IMR-90 (cell line): ENCODE measurements around the gene ABR. TPM values are rescaled to one million over a fixed set of nuclear protein-coding genes. Genes with fewer than 3 reads are reported as not detected.

Source experiments
- ATAC-seq: fragments of 200-7000 bp; cut with Tn5 transposase; 2 replicates; pipeline ENCODE4 v1.9.1; 2020; ENCODE audit warnings: low read depth, mild to moderate bottlenecking, moderate library complexity
- BruUV-seq: library from RNA; stranded (reverse); fragments of 400-500 nt; replicated peaks from 2 replicates; lab custom pipeline; 2021; lab: Mats Ljungman, UMichigan
- CTCF ChIA-PET: fragments of 300-600 bp; formaldehyde crosslinking; extraction: SDS; loops from one replicate; lab custom pipeline; 2021; ENCODE audit warnings: antibody characterized with exemption; lab: Yijun Ruan, JAX
- POLR2A ChIA-PET: fragments of 300-600 bp; sonication (Branson Sonifier 250); formaldehyde crosslinking; loops from one replicate; lab custom pipeline; 2022; ENCODE audit warnings: antibody characterized with exemption; ENCODE audit not compliant: unreplicated experiment; lab: Charles Lee
- DNase-seq: peaks from one replicate; pipeline ENCODE4 v3.0.0; 2013
- H2AFZ ChIP-seq: replicated peaks from 2 replicates; pipeline ENCODE3; 2013; ENCODE audit warnings: low read length, mild to moderate bottlenecking; ENCODE audit not compliant: poor library complexity
- H2AK5ac ChIP-seq: 2 replicates; pipeline ENCODE4 v1.6.1; 2013; ENCODE audit warnings: low read depth, low read length, inconsistent platforms
- H2AK9ac ChIP-seq: replicated peaks from 2 replicates; pipeline ENCODE3; 2013; ENCODE audit warnings: mild to moderate bottlenecking, low read depth, low read length, moderate library complexity; ENCODE audit not compliant: poor library complexity
- H2BK120ac ChIP-seq: 2 replicates; pipeline ENCODE4 v1.6.1; 2013; ENCODE audit warnings: low read depth, low read length, inconsistent platforms
- H2BK15ac ChIP-seq: 3 replicates; pipeline ENCODE4 v1.6.1; 2013; ENCODE audit warnings: low read depth, low read length, inconsistent platforms
- H2BK20ac ChIP-seq: 2 replicates; pipeline ENCODE4 v1.6.1; 2013; ENCODE audit warnings: low read depth, mild to moderate bottlenecking, inconsistent platforms, low read length, moderate library complexity
- H2BK5ac ChIP-seq: 2 replicates; pipeline ENCODE4 v1.6.1; 2013; ENCODE audit warnings: mild to moderate bottlenecking, low read depth, low read length, inconsistent platforms; ENCODE audit not compliant: poor library complexity, severe bottlenecking
- H3K14ac ChIP-seq: replicated peaks from 2 replicates; pipeline ENCODE4 v1.6.1; 2013; ENCODE audit warnings: low read depth, low read length, inconsistent platforms
- H3K18ac ChIP-seq: 2 replicates; pipeline ENCODE4 v1.6.1; 2013; ENCODE audit warnings: low read depth, low read length, control low read depth
- H3K23ac ChIP-seq: 2 replicates; pipeline ENCODE4 v1.6.1; 2013; ENCODE audit warnings: low read depth, low read length, inconsistent platforms
- H3K27ac ChIP-seq: 2 replicates; pipeline ENCODE4 v1.5.1; 2013; ENCODE audit warnings: mild to moderate bottlenecking, control low read depth, low read length; ENCODE audit not compliant: insufficient read depth
- H3K27me3 ChIP-seq: 2 replicates; pipeline ENCODE4 v1.6.1; 2013; ENCODE audit warnings: low read length; ENCODE audit not compliant: control insufficient read depth, insufficient read depth
- H3K36me3 ChIP-seq: 2 replicates; pipeline ENCODE4 v1.6.1; 2013; ENCODE audit warnings: low read length, mixed read lengths; ENCODE audit not compliant: control insufficient read depth, insufficient read depth
- H3K4ac ChIP-seq: 2 replicates; pipeline ENCODE4 v1.6.1; 2013; ENCODE audit warnings: low read depth, low read length, inconsistent platforms
- H3K4me1 ChIP-seq: 2 replicates; pipeline ENCODE4 v1.6.1; 2013; ENCODE audit warnings: low read length, mixed read lengths; ENCODE audit not compliant: control insufficient read depth, insufficient read depth
- H3K4me2 ChIP-seq: 2 replicates; pipeline ENCODE4 v1.6.1; 2013; ENCODE audit warnings: low read depth, mild to moderate bottlenecking, control low read depth, low read length, moderate library complexity
- H3K4me3 ChIP-seq: 2 replicates; pipeline ENCODE4 v1.5.1; 2013; ENCODE audit warnings: low read depth, mild to moderate bottlenecking, control low read depth, low read length, moderate library complexity; ENCODE audit not compliant: insufficient read depth
- H3K56ac ChIP-seq: 2 replicates; pipeline ENCODE4 v1.6.1; 2013; ENCODE audit warnings: low read length, inconsistent platforms; ENCODE audit not compliant: insufficient read depth; ENCODE audit errors: extremely low read depth
- H3K79me1 ChIP-seq, 2 experiments: 2 replicates each; pipeline ENCODE4 v1.6.1; 2013; ENCODE audit warnings: low read length in 2 of 2, inconsistent platforms in 1 of 2, low read depth in 1 of 2
- H3K9ac ChIP-seq: 2 replicates; pipeline ENCODE4 v1.6.1; 2013; ENCODE audit warnings: low read depth, low read length, control low read depth
- H3K9me1 ChIP-seq: 2 replicates; pipeline ENCODE4 v1.6.1; 2013; ENCODE audit warnings: low read length, inconsistent platforms; ENCODE audit not compliant: insufficient read depth
- H3K9me3 ChIP-seq: 2 replicates; pipeline ENCODE4 v1.6.1; 2013; ENCODE audit warnings: low read length; ENCODE audit not compliant: control insufficient read depth, insufficient read depth
- H4K20me1 ChIP-seq: 2 replicates; pipeline ENCODE4 v1.6.1; 2013; ENCODE audit warnings: low read length, inconsistent platforms; ENCODE audit not compliant: insufficient read depth
- H4K5ac ChIP-seq: 2 replicates; pipeline ENCODE4 v1.6.1; 2013; ENCODE audit warnings: mild to moderate bottlenecking, low read depth, low read length, control low read depth
- H4K8ac ChIP-seq, 2 experiments: 2 replicates each; pipeline ENCODE4 v1.6.1; 2013; ENCODE audit warnings: low read depth in 2 of 2, low read length in 2 of 2, control low read depth in 1 of 2, inconsistent platforms in 1 of 2
- H4K91ac ChIP-seq: 2 replicates; pipeline ENCODE4 v1.6.1; 2013; ENCODE audit warnings: low read depth, low read length, inconsistent platforms; ENCODE audit not compliant: insufficient read depth
- RAD21 ChIP-seq: IDR thresholded peaks from 2 replicates; pipeline ENCODE4 v1.6.1; 2012; ENCODE audit warnings: low read length, improper control_type of control experiment
- RFX5 ChIP-seq: IDR thresholded peaks from 2 replicates; pipeline ENCODE4 v1.8.0; 2012; ENCODE audit warnings: low read depth, mild to moderate bottlenecking, low read length, moderate library complexity
- USF2 ChIP-seq: fragments of 150-350 bp; IDR thresholded peaks from 2 replicates; pipeline ENCODE4 v1.6.1; 2017; ENCODE audit warnings: mild to moderate bottlenecking, antibody characterized with exemption, low read length, low read depth
- WGBS, 2 experiments: methylation state at CpG; one replicate each; pipeline versions ENCODE4 v1.1.5 to v1.1.7; 2013; ENCODE audit warnings: missing lambda C conversion rate in 2 of 2; ENCODE audit not compliant: insufficient read length in 1 of 2; ENCODE audit errors: extremely low coverage in 2 of 2; 5-methylcytosine and 5-hydroxymethylcytosine counted together
- dilution Hi-C: fragments of 300-500 bp; cut with HindIII; formaldehyde crosslinking; loops from one replicate; pipeline ENCODE4 v1.14.3; 2018; ENCODE audit warnings: low sequenced_read_pairs; ENCODE audit not compliant: unreplicated experiment
- in situ Hi-C: fragments of 300-500 bp; cut with MboI; formaldehyde crosslinking; loops from 3 replicates; pipeline ENCODE4 v1.14.3; 2019; ENCODE audit warnings: low sequenced_read_pairs, inconsistent platforms, mixed read lengths
- intact Hi-C: fragments of 100-400 bp; cut with micrococcal nuclease; formaldehyde crosslinking; loops from 2 replicates; pipeline ENCODE4 v1.10.0; 2022
- polyA plus RNA-seq, 3 experiments: library from polyadenylated mRNA; depleted of rRNA; stranded (reverse); fragments of >200 nt; gene quantifications; 2 replicates each; pipeline ENCODE4 v1.2.3, GENCODE V29; 2012; ENCODE audit warnings: low replicate concordance in 1 of 3
- total RNA-seq: library from RNA; depleted of rRNA; stranded (reverse); fragments of >200 nt; gene quantifications from 2 replicates; pipeline ENCODE4 v1.2.3, GENCODE V29; 2012

ABR gene
- total and polyA plus RNA-seq, 2 of the 4 experiments (the other 2 are of a cell fraction) = 28.3 to 79.7 TPM

GRCh38 chr17:1033503-1033902 lies 146.3 kb downstream of the ABR start:
- CTCF ChIA-PET = no interaction called here
- TF ChIP-seq RAD21 = no peak
- no peak for TF ChIP-seq USF2
- TF ChIP-seq RFX5 = no peak
- H2BK5ac ChIP-seq = no peak overlapping the region
- no peaks in the 10 kb centered on the region for H3K27me3 ChIP-seq
- intact Hi-C loops = no loop called here
- H3K23ac ChIP-seq = no peak overlapping the region
- 100% methylated on average over 1 of the region's 11 CpGs; no CpG with 5 or more reads in 1 of the 2 experiments for WGBS, 2 experiments
- H3K18ac ChIP-seq = no peak overlapping the region
- peaks cover 19% of the 10 kb centered on the region for H3K4me1 ChIP-seq
- no peak overlapping the region for H3K9ac ChIP-seq
- H4K91ac ChIP-seq = no peak overlapping the region
- H3K56ac ChIP-seq = no peak overlapping the region
- H3K14ac ChIP-seq = no peak overlapping the region
- DNase-seq (no peak), ATAC-seq (no peak)
- H3K4me2 ChIP-seq = no peak overlapping the region
- H3K79me1 ChIP-seq = peaks cover 0 to 15% of the 10 kb centered on the region in 2 experiments; a peak in 3 of 4 replicates
- no peak overlapping the region for H2BK120ac ChIP-seq
- H3K36me3 ChIP-seq = peaks cover 17% of the 10 kb centered on the region
- H2AK9ac ChIP-seq = no peak overlapping the region
- H3K27ac ChIP-seq = no peak overlapping the region
- BruUV-seq = no TSS peak
- in situ Hi-C loops = no loop called here
- H2AFZ ChIP-seq = no peak overlapping the region
- H4K5ac ChIP-seq = no peak overlapping the region
- H3K9me3 ChIP-seq = no peaks in the 10 kb centered on the region
- H2BK15ac ChIP-seq = no peak overlapping the region
- peaks cover 6% of the 10 kb centered on the region for H3K9me1 ChIP-seq
- no peak overlapping the region for H2AK5ac ChIP-seq
- no peak overlapping the region for H2BK20ac ChIP-seq
- POLR2A ChIA-PET = no interaction called here
- peaks cover 48% of the 10 kb centered on the region for H4K20me1 ChIP-seq
- H3K4me3 ChIP-seq = no peak overlapping the region
- dilution Hi-C loops = no loop called here
- no peak overlapping the region for H4K8ac ChIP-seq
- H3K4ac ChIP-seq = no peak overlapping the region
